Caco-2 (cell line): Measurements from ENCODE around the gene CORO7. TPM values are rescaled to one million over a fixed set of nuclear protein-coding genes. Genes with fewer than 3 reads are reported as not detected.
A peak's percentile ranks its signal among the peaks of the same experiment; 100 is the strongest.

Experiments used
- BruUV-seq: library from RNA; stranded (reverse); fragments of 400-500 nt; replicated peaks from 2 replicates; lab custom pipeline; 2021; lab: Mats Ljungman, UMichigan
- CTCF ChIA-PET: fragments of 300-600 bp; sonication (Branson Sonifier 250); formaldehyde crosslinking; loops from one replicate; lab custom pipeline; 2022; ENCODE audit warnings: antibody characterized with exemption; lab: Charles Lee
- POLR2A ChIA-PET: fragments of 300-600 bp; sonication (Branson Sonifier 250); formaldehyde crosslinking; loops from one replicate; lab custom pipeline; 2022; ENCODE audit warnings: antibody characterized with exemption; lab: Charles Lee
- DNase-seq, 2 experiments: peaks; one replicate each; pipeline versions ENCODE4 v3.0.0 to v3.0.0-alpha.2; 2020 to 2022
- H3K27me3 ChIP-seq: replicated peaks from 2 replicates; pipeline ENCODE4 v1.6.0; 2011; ENCODE audit warnings: low read length; ENCODE audit not compliant: control insufficient read depth, insufficient read depth
- H3K36me3 ChIP-seq: 2 replicates; pipeline ENCODE4 v1.5.1; 2011; ENCODE audit warnings: low read length; ENCODE audit not compliant: control insufficient read depth, insufficient read depth
- H3K4me1 ChIP-seq: fragments of 250-450 bp; sonication (Bioruptor Pico); 2 replicates; pipeline ENCODE4 v1.5.1; 2020; ENCODE audit warnings: mild to moderate bottlenecking
- H3K4me3 ChIP-seq: 2 replicates; pipeline ENCODE4 v1.5.1; 2011; ENCODE audit warnings: low read depth, mild to moderate bottlenecking, control low read depth, low read length
- H3K9me3 ChIP-seq: fragments of 250-450 bp; sonication (Bioruptor Pico); 2 replicates; pipeline ENCODE4 v1.5.1; 2020; ENCODE audit warnings: mild to moderate bottlenecking, moderate library complexity
- H3K27ac Mint-ChIP-seq: one replicate; pipeline ENCODE4 v1.8.0; 2022; ENCODE audit warnings: mixed read lengths; ENCODE audit not compliant: unreplicated experiment
- H3K27me3 Mint-ChIP-seq: one replicate; pipeline ENCODE4 v1.8.0; 2022; ENCODE audit warnings: mixed read lengths; ENCODE audit not compliant: insufficient read depth, unreplicated experiment
- H3K36me3 Mint-ChIP-seq: one replicate; pipeline ENCODE4 v1.8.0; 2022; ENCODE audit warnings: mild to moderate bottlenecking, mixed read lengths; ENCODE audit not compliant: insufficient read depth, unreplicated experiment
- H3K4me1 Mint-ChIP-seq: one replicate; pipeline ENCODE4 v1.8.0; 2022; ENCODE audit warnings: low read depth, mixed read lengths; ENCODE audit not compliant: unreplicated experiment
- H3K4me3 Mint-ChIP-seq: one replicate; pipeline ENCODE4 v1.8.0; 2022; ENCODE audit warnings: mild to moderate bottlenecking, moderate library complexity, mixed read lengths; ENCODE audit not compliant: unreplicated experiment
- H3K9me3 Mint-ChIP-seq: one replicate; pipeline ENCODE4 v1.8.0; 2022; ENCODE audit warnings: mixed read lengths; ENCODE audit not compliant: unreplicated experiment
- intact Hi-C: fragments of 100-400 bp; cut with micrococcal nuclease; formaldehyde crosslinking; loops from one replicate; pipeline ENCODE4 v1.10.0; 2022; ENCODE audit not compliant: unreplicated experiment
- total RNA-seq: library from RNA; stranded (reverse); gene quantifications from 2 replicates; pipeline ENCODE4 v1.2.3, GENCODE V29; 2022
- TF ChIP-seq, protein P1 (sequence below), 2 experiments: fragments of 200-600 bp in 1 of 2; IDR thresholded peaks; 1 replicate in 1 of 2; 2 replicates in 1 of 2; pipeline versions ENCODE4 v1.5.1 to v1.8.0; 2011 to 2022; ENCODE audit warnings: antibody characterized with exemption in 1 of 2, control low read depth in 1 of 2, inconsistent platforms in 1 of 2, low read depth in 1 of 2, low read length in 1 of 2, mild to moderate bottlenecking in 1 of 2, moderate library complexity in 1 of 2; ENCODE audit not compliant: insufficient read depth in 1 of 2, severe bottlenecking in 1 of 2, unreplicated experiment in 1 of 2

The CORO7 gene
- total RNA-seq, 1 experiment from 2014 or later = 23.1 TPM

DNA sequence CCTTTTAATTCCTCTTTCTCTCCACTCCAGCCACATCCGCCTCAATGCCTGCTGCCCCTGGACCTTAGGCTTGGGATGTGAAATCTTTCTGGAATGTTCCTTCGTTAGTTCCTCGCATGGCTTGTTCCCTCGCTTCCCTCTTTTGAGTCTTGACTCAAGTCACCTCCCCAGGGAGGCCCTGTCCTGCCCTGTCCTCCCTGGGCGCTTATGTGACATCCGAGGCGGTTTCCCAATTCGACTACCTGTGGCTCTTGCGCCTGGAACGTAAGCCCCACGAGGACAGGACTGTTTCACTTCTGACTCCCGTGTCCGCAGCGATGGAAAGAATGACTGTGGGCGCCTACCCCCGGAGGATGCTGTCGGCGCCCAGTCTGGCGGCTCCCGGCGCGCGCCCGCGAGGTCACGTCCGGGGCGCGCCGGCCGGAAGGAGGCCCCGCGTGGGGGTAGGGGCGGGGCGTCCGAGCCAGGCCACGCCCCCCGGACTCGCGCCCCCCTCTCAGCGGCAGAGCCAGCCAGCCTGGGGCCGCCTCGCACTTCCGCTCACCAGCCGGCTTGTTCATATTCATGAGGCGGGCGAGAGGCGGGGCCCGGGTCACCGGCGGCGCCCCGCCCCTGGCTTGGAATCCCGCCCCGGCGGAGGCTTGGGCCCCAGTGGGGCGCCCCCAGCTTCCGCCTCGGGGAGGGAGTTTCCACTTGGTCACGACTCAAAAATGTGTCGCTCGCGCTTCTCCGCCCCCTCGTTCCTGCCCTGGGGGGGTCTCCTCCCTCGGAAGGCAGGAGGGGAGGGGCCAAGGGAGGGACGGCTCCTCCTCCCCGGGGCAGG, 109.0 kb downstream of the CORO7 start:
- peak; percentile 97 to 98 for DNase-seq
- H3K36me3 Mint-ChIP-seq = peaks cover 14% of the 10 kb centered on the region
- CTCF ChIA-PET = interaction anchor here (0.6 to 1.4 kb wide), 3 partner anchors 9 to 34 kb away, joined by 3 to 6 read pairs (median 3); partner anchors contain the start of gene TFAP4
- no TSS peak for BruUV-seq
- H3K9me3 Mint-ChIP-seq = no peaks in the 10 kb centered on the region
- Histone ChIP-seq H3K4me1 (peaks cover 14% of the 10 kb centered on the region), H3K9me3 (no peaks in the 10 kb centered on the region), H3K4me3 (peak overlapping the region; percentile 78), H3K27me3 (no peaks in the 10 kb centered on the region), H3K36me3 (no peaks in the 10 kb centered on the region)
- TF ChIP-seq, protein P1, sequence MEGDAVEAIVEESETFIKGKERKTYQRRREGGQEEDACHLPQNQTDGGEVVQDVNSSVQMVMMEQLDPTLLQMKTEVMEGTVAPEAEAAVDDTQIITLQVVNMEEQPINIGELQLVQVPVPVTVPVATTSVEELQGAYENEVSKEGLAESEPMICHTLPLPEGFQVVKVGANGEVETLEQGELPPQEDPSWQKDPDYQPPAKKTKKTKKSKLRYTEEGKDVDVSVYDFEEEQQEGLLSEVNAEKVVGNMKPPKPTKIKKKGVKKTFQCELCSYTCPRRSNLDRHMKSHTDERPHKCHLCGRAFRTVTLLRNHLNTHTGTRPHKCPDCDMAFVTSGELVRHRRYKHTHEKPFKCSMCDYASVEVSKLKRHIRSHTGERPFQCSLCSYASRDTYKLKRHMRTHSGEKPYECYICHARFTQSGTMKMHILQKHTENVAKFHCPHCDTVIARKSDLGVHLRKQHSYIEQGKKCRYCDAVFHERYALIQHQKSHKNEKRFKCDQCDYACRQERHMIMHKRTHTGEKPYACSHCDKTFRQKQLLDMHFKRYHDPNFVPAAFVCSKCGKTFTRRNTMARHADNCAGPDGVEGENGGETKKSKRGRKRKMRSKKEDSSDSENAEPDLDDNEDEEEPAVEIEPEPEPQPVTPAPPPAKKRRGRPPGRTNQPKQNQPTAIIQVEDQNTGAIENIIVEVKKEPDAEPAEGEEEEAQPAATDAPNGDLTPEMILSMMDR (IDR thresholded peaks at IDR 0.05; ENCODE audit: insufficient read depth in 1 of 2, low read depth in 1 of 2, low read length in 1 of 2, severe bottlenecking in 1 of 2, unreplicated experiment in 1 of 2) = no peak
- peak overlapping the region; percentile 84 for H3K27ac Mint-ChIP-seq
- peak overlapping the region; percentile 84 for H3K4me3 Mint-ChIP-seq
- POLR2A ChIA-PET = interaction anchor here (0.7 to 1.3 kb wide), 5 partner anchors 24 to 53 kb away, joined by 3 to 4 read pairs (median 3); partner anchors contain the start of gene TFAP4
- peaks cover 6% of the 10 kb centered on the region for H3K4me1 Mint-ChIP-seq
- H3K27me3 Mint-ChIP-seq = no peaks in the 10 kb centered on the region
- intact Hi-C loops = loop anchor here (1.0 to 2.0 kb wide), 2 partner anchors 8 to 35 kb away; partner anchors contain the start of gene TFAP4

- intact Hi-C loops = loop anchor here (1.0 to 2.0 kb wide), 2 partner anchors 7 to 34 kb away; partner anchors contain the start of gene TFAP4
- Histone ChIP-seq H3K36me3 (no peaks in the 10 kb centered on the region), H3K4me3 (peak overlapping the region; percentile 78), H3K9me3 (no peaks in the 10 kb centered on the region), H3K27me3 (no peaks in the 10 kb centered on the region), H3K4me1 (peaks cover 14% of the 10 kb centered on the region)
- Mint-ChIP-seq H3K27me3 (no peaks in the 10 kb centered on the region), H3K36me3 (peaks cover 14% of the 10 kb centered on the region), H3K4me3 (peak overlapping the region; percentile 84), H3K9me3 (no peaks in the 10 kb centered on the region), H3K4me1 (peaks cover 6% of the 10 kb centered on the region), H3K27ac (peak overlapping the region; percentile 84)
- BruUV-seq = TSS peak; percentile 89
- ChIA-PET POLR2A (no interaction called here), CTCF (interaction anchor here (0.9 to 1.4 kb wide), 2 partner anchors 16 to 33 kb away, joined by 3 to 6 read pairs; partner anchors contain the start of gene TFAP4)
- DNase-seq = no peak
- TF ChIP-seq, protein P1 (IDR thresholded peaks at IDR 0.05; ENCODE audit: insufficient read depth in 1 of 2, low read depth in 1 of 2, low read length in 1 of 2, severe bottlenecking in 1 of 2, unreplicated experiment in 1 of 2) = no peak
These were observed 109.8 kb downstream of the CORO7 start for GRCh38 chr16:4306470-4307214.

Other genes with a start within 250 kb of the CORO7 start
- not detected in 2 replicates for gene SRL, start 174.5 kb downstream of the CORO7 start, total RNA-seq
- gene TFAP4, start 143.6 kb downstream of the CORO7 start, total RNA-seq = 22.6 and 24.6 TPM in 2 replicates
- 12.3 and 13.1 TPM in 2 replicates for gene GLIS2, start 100.5 kb downstream of the CORO7 start, total RNA-seq
- gene PAM16, start 65.3 kb downstream of the CORO7 start, total RNA-seq = 74.1 and 76.5 TPM in 2 replicates
- gene VASN, start 44.7 kb downstream of the CORO7 start, total RNA-seq = 2.7 and 2.8 TPM in 2 replicates
- 77.1 and 79.6 TPM in 2 replicates for gene DNAJA3, start 9.3 kb upstream of the CORO7 start, total RNA-seq
- gene NMRAL1, start 58.0 kb upstream of the CORO7 start, total RNA-seq = 68.3 and 71.1 TPM in 2 replicates
- gene HMOX2, start 59.8 kb upstream of the CORO7 start, total RNA-seq = 35.7 and 36.7 TPM in 2 replicates
- gene CDIP1, start 122.2 kb upstream of the CORO7 start, total RNA-seq = 45.0 and 51.7 TPM in 2 replicates
- 0.11 and 0.19 TPM in 2 replicates for gene C16orf96, start 139.7 kb upstream of the CORO7 start, total RNA-seq
- gene UBALD1, start 198.3 kb upstream of the CORO7 start, total RNA-seq = 32.4 and 36.2 TPM in 2 replicates
- gene MGRN1, start 208.2 kb upstream of the CORO7 start, total RNA-seq = 67.1 and 72.3 TPM in 2 replicates